MCF 10A (cell line): ENCODE measurements around the gene PLA2G2A. TPM values are rescaled to one million over a fixed set of nuclear protein-coding genes. Genes with fewer than 3 reads are reported as not detected.
"Not testable (repeated sequence)": the region's sequence is repeated elsewhere in the genome, so short reads cannot be mapped to it uniquely, and the experiment has no call there.

Source experiments
- BruUV-seq: library from RNA; stranded (reverse); fragments of 400-500 nt; replicated peaks from 2 replicates; lab custom pipeline; 2021; lab: Mats Ljungman, UMichigan
- CTCF ChIA-PET: fragments of 300-600 bp; sonication (Branson Sonifier 250); formaldehyde crosslinking; extraction: SDS; loops from one replicate; lab custom pipeline; 2021; ENCODE audit warnings: antibody characterized with exemption, inconsistent platforms; lab: Yijun Ruan, JAX
- POLR2A ChIA-PET: fragments of 300-600, 350-650 bp; sonication (Branson Sonifier 250); formaldehyde crosslinking; extraction: SDS; loops from one replicate; lab custom pipeline; 2020; ENCODE audit warnings: antibody characterized with exemption, inconsistent platforms; lab: Yijun Ruan, JAX
- DNase-seq: peaks from one replicate; pipeline ENCODE4 v3.0.0-alpha.2; 2018; ENCODE audit not compliant: unreplicated experiment
- H3K27ac Mint-ChIP-seq: one replicate; pipeline ENCODE4 v1.8.0; 2022; ENCODE audit warnings: mild to moderate bottlenecking, low read depth, mixed read lengths; ENCODE audit not compliant: unreplicated experiment
- H3K27me3 Mint-ChIP-seq: one replicate; pipeline ENCODE4 v1.8.0; 2022; ENCODE audit warnings: mixed read lengths; ENCODE audit not compliant: insufficient read depth, unreplicated experiment
- H3K36me3 Mint-ChIP-seq: one replicate; pipeline ENCODE4 v1.8.0; 2022; ENCODE audit warnings: mild to moderate bottlenecking, moderate library complexity, mixed read lengths; ENCODE audit not compliant: insufficient read depth, unreplicated experiment
- H3K4me1 Mint-ChIP-seq: one replicate; pipeline ENCODE4 v1.8.0; 2022; ENCODE audit warnings: mixed read lengths; ENCODE audit not compliant: insufficient read depth, unreplicated experiment
- H3K4me3 Mint-ChIP-seq: one replicate; pipeline ENCODE4 v1.8.0; 2022; ENCODE audit warnings: mild to moderate bottlenecking, moderate library complexity, mixed read lengths; ENCODE audit not compliant: unreplicated experiment
- H3K9me3 Mint-ChIP-seq: one replicate; pipeline ENCODE4 v1.8.0; 2022; ENCODE audit warnings: mixed read lengths; ENCODE audit not compliant: unreplicated experiment
- intact Hi-C: fragments of 100-400 bp; cut with micrococcal nuclease; formaldehyde crosslinking; loops from 2 replicates; pipeline ENCODE4 v1.14.1; 2022
- total RNA-seq: library from RNA; stranded (reverse); gene quantifications from 2 replicates; pipeline ENCODE4 v1.2.3, GENCODE V29; 2022
- TF ChIP-seq, protein P1 (sequence below): fragments of 200-600 bp; IDR thresholded peaks from one replicate; pipeline ENCODE4 v1.8.0; 2022; ENCODE audit warnings: antibody characterized with exemption, mild to moderate bottlenecking; ENCODE audit not compliant: unreplicated experiment

PLA2G2A gene
- total RNA-seq, 1 experiment from 2014 or later = not detected

GRCh38 chr1:19990689-19991088 is 11.3 kb upstream of the PLA2G2A start:
- intact Hi-C loops = no loop called here
- BruUV-seq = no TSS peak
- TF ChIP-seq, protein P1, sequence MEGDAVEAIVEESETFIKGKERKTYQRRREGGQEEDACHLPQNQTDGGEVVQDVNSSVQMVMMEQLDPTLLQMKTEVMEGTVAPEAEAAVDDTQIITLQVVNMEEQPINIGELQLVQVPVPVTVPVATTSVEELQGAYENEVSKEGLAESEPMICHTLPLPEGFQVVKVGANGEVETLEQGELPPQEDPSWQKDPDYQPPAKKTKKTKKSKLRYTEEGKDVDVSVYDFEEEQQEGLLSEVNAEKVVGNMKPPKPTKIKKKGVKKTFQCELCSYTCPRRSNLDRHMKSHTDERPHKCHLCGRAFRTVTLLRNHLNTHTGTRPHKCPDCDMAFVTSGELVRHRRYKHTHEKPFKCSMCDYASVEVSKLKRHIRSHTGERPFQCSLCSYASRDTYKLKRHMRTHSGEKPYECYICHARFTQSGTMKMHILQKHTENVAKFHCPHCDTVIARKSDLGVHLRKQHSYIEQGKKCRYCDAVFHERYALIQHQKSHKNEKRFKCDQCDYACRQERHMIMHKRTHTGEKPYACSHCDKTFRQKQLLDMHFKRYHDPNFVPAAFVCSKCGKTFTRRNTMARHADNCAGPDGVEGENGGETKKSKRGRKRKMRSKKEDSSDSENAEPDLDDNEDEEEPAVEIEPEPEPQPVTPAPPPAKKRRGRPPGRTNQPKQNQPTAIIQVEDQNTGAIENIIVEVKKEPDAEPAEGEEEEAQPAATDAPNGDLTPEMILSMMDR = no peak
- no peak for DNase-seq
- ChIA-PET CTCF (interaction anchor here (0.6 kb wide), 1 partner anchor 17 kb away, joined by 4 read pairs; no protein-coding TSS in a partner anchor), POLR2A (no interaction called here)
- H3K27ac Mint-ChIP-seq = no peak overlapping the region
- peaks cover 75% of the 10 kb centered on the region for H3K27me3 Mint-ChIP-seq
- no peaks in the 10 kb centered on the region for H3K4me1 Mint-ChIP-seq
- no peaks in the 10 kb centered on the region for H3K9me3 Mint-ChIP-seq
- H3K4me3 Mint-ChIP-seq = no peak overlapping the region
- H3K36me3 Mint-ChIP-seq = peaks cover 5% of the 10 kb centered on the region

- intact Hi-C loops, BruUV-seq, H3K27ac Mint-ChIP-seq, H3K36me3 Mint-ChIP-seq, H3K4me1 Mint-ChIP-seq, POLR2A ChIA-PET, DNase-seq, H3K9me3 Mint-ChIP-seq, CTCF ChIA-PET, H3K4me3 Mint-ChIP-seq: not testable (repeated sequence)
- peaks cover 75% of the 10 kb centered on the region for H3K27me3 Mint-ChIP-seq
Observed at GRCh38 chr1:19990182-19990582, 10.8 kb upstream of the PLA2G2A start.

- Mint-ChIP-seq H3K4me1 (no peaks in the 10 kb centered on the region), H3K4me3 (no peak overlapping the region), H3K27ac (no peak overlapping the region), H3K27me3 (peaks cover 65% of the 10 kb centered on the region), H3K36me3 (peaks cover 5% of the 10 kb centered on the region), H3K9me3 (no peaks in the 10 kb centered on the region)
- TF ChIP-seq, protein P1 = no peak
- DNase-seq = no peak
- intact Hi-C loops = no loop called here
- CTCF ChIA-PET = interaction anchor here (1.0 kb wide), 1 partner anchor 50 kb away, joined by 3 read pairs; no protein-coding TSS in a partner anchor
- no TSS peak for BruUV-seq
- POLR2A ChIA-PET = interaction anchor here (0.7 kb wide), 1 partner anchor 229 kb away, joined by 3 read pairs; no protein-coding TSS in a partner anchor
Observed at GRCh38 chr1:19988267-19989006, 9.0 kb upstream of the PLA2G2A start.

DNA sequence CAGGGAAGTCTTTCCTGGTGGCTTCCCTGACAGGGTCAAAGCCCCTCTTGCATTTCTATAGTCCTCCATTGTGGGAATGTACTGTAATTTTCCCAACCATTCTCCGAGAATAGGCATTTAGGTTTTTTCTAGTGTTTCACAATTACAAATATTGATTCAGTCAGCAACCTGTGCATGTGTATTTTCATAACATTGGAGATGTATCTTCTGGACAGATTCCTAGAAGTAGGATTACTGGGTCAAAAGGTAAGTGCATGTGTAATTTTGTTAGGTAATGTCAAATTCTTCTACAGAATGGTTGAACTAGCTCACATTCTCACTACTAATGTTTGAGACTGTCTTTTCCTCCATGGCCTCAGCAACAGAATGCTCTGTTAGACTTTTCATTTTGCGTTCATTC is 8.3 kb upstream of the PLA2G2A start:
- ChIA-PET CTCF (interaction anchor here (1.0 kb wide), 1 partner anchor 51 kb away, joined by 3 read pairs; no protein-coding TSS in a partner anchor), POLR2A (no interaction called here)
- H3K9me3 Mint-ChIP-seq = no peaks in the 10 kb centered on the region
- H3K4me3 Mint-ChIP-seq = no peak overlapping the region
- H3K27me3 Mint-ChIP-seq = peaks cover 65% of the 10 kb centered on the region
- TF ChIP-seq, protein P1 = no peak
- H3K4me1 Mint-ChIP-seq = no peaks in the 10 kb centered on the region
- intact Hi-C loops = no loop called here
- peaks cover 5% of the 10 kb centered on the region for H3K36me3 Mint-ChIP-seq
- DNase-seq = no peak
- no peak overlapping the region for H3K27ac Mint-ChIP-seq
- no TSS peak for BruUV-seq

GRCh38 chr1:19984409-19985016 is 5.1 kb upstream of the PLA2G2A start:
- BruUV-seq, H3K27ac Mint-ChIP-seq, H3K4me1 Mint-ChIP-seq, DNase-seq, H3K36me3 Mint-ChIP-seq, H3K9me3 Mint-ChIP-seq, H3K4me3 Mint-ChIP-seq, intact Hi-C loops: not testable (repeated sequence)
- H3K27me3 Mint-ChIP-seq = peaks cover 63% of the 10 kb centered on the region
- POLR2A ChIA-PET = interaction anchor here (0.6 to 1.1 kb wide), 2 partner anchors 10 to 164 kb away, joined by 3 read pairs; no protein-coding TSS in a partner anchor
- CTCF ChIA-PET = interaction anchor here (0.6 to 0.9 kb wide), 2 partner anchors 153 to 229 kb away, joined by 3 read pairs; no protein-coding TSS in a partner anchor
